Eye (tissue), 1 donor: ENCODE measurements around the gene HTR3A.
"Not testable (repeated sequence)": the region's sequence is repeated elsewhere in the genome, so short reads cannot be mapped to it uniquely, and the experiment has no call there.

Experiments
- DNase-seq: peaks from one replicate; pipeline ENCODE4 v3.0.0-alpha.2; 2015

HTR3A gene

DNA sequence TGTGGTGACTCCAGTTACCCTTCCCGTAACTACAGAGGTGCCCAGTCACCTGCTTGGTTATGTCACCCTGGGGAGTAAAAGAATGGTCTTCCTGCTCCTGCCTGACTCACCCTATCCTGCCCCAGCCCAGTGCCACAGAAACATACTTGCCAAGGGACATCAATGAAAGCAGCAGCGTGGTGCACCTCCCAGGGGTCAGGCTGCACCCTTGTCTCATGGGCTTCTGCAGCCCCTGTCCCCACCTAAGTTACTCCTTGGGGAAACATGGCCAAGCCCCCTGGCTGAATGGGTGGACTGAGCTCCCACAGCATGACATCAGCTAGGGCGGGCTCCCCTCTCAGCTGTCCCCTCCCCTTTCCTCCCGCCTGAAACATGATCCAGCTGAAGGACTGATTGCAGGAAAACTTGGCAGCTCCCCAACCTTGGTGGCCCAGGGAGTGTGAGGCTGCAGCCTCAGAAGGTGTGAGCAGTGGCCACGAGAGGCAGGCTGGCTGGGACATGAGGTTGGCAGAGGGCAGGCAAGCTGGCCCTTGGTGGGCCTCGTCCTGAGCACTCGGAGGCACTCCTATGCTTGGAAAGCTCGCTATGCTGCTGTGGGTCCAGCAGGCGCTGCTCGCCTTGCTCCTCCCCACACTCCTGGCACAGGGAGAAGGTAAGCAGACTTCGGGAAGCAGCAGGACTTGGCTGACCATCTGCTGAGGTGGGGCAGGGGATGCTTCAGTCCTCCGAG, at the start of gene HTR3A:
Gene HTR3A, plus strand, starts transcription at position 368 of the 730 bp plus-strand sequence. Its CDS starts 218 bp downstream, at position 586.
- DNase-seq, result peak; percentile 81

DNA sequence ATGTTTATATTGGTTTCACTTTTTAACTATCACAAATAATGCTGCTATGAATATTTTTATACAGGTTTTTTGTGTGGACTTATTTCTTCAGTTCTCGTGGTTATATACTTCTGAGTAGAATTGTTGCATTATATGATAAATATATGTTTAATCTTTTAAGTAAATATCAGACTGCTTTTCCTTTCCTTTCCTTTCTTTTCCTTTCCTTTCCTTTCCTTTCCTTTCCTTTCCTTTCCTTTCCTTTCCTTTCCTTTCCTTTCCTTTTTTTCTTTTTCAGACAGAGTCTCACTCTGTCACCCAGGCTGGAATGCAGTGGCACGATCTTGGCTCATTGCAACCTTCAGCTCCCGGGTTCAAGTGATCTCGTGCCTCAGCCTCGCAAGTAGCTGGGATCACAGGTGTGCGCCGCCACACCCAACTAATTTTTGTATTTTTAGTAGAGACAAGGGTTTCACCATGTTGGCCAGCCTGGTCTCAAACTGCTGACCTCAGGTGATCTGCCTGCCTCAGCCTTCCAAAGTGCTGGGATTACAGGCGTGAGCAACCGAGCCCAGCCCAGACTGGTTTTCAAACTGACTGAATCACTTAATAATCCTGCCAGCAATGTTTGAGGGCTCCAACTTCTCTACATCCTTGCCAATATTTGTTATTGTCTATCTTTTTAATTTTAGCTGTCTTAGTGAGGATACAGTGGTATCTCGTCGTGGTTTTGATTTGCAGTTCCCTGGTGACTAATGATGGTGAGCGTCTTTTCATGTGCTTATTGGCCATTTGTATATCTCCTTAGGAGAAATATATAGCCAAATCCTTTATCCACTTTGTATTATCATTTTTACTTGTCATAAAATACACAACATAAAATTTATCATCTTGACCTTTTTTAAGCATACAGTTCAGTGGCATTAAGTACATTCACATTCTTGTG, 48.4 kb upstream of the HTR3A start:
- DNase-seq, result no peak

DNA sequence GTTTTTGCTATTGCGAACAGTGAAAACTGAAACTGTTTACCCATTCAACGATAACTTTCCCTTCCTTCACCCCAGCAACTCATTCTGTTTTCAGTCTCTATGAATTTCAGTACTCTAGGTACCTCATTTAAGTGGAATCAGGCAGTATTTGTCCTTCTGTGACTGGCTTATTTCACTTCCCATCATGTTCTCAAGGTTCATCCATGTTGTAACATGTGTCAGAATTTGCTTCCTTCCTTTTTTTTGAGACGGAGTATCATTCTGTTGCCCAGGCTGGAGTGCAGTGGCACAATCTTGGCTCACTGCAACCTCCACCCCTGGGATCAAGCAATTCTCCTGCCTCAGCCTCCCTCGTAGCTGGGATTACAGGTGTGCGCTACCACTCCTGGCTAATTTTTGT, 46.6 kb upstream of the HTR3A start:
- no peak for DNase-seq

DNA sequence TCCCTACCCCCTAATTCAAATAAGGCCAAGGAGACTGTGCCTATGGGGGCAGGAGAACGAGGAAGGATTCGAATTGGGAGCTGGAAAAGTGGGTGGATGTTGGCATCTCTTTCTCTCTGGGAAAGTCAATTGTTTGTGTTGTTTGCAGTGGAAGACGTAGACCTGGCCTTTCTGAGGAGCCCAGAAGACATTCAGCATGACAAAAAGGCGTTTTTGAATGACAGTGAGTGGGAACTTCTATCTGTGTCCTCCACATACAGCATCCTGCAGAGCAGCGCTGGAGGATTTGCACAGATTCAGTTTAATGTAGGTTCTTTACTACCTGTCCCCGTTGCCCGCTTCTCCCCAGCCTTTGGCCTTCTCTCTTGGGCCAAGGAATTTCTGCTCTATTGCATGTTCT, 42.1 kb upstream of the HTR3A start:
- no peak for DNase-seq

DNA sequence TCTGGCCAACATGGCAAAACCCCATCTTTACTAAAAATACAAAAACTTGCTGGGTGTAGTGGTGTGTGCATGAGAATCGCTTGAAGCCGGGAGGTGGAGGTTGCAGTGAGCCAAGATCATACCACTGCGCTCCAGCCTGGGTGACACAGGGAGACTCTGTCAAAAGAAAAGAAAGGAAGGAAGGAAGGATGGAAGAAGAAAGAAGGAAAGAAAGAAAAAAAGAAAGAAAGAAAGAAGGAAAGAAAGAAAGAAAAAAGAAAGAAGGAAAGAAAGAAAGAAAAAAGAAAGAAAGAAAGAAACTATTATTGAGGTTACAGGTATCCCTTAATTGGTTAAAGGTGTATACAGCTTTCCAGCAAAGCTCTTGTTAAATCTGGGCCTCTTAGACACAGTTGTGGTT, 40.7 kb upstream of the HTR3A start:
- DNase-seq, result not testable (repeated sequence)

DNA sequence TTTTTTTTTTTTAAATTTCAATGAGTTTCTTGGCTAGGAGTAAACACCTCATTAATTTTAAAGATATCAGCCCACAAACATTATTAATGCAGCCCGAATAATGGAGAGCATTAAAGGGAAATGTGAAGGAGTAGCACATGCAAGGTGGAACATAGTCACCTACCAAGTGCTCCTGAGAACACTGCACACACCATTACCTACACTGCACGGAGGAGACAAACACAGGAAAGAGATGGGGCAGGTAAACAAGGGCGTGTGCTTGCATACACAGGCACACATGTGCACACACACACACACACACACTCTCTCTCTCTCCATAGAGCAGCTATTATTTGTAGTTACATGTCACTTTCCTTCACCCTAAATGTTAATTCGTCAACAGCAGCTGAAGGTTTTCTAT, 40.1 kb upstream of the HTR3A start:
- no peak for DNase-seq

DNA sequence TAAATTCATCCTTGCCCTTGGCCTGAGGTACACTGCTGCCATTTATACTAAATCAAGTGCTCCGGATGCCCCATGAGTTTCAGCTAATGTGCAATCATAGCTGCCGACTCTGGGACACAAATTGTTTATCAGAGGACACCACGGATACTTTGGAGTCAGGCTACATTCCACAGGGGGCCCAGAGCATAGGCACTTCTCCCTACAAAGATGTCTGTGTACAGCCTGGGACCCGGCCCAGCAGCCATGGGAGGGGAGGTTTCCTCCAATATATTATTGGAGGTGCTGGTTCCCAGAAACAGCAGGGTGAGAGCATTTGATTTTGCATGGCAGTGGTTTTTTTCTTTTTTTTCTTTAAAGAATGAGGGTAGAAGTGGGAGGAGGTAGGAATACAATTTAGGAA, 39.0 kb upstream of the HTR3A start:
- DNase-seq, result no peak

DNA sequence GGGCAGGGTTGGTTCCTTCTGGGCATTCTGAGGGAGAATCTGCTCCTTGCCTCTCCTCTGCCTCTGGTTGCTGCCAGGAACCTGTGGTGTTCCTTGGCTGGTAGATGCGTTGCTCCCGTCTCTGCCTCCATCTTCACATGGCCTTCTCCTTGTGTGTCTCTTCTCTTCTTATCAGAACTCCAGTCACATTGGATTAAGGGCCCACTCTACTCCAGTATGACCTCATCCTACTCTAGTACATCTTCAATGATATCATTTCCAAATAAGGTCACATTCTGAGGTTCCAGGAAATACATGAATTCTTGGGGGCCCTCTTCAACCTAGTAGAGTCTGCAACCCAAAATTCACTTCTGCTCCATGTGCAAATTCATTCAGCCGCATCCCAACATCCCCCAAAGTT, 37.0 kb upstream of the HTR3A start:
- DNase-seq, result no peak

DNA sequence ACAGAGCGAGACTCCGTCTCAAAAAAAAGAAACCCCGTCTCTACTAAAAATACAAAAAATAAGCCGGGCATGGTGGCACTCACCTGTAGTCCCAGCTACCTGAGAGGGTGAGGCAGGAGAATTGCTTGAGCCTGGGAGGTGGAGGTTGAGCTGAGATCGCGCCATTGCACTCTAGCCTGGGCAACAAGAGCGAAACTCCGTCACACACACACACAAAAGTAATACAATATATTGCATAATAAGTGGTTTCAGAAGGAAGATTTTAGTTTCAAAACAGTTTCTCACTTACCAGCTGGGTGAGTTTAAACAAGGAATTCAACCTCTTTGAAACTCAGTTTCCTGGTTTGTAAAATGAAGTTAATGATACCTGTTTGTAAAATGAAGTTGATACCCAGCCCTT, 32.7 kb upstream of the HTR3A start:
- no peak for DNase-seq

DNA sequence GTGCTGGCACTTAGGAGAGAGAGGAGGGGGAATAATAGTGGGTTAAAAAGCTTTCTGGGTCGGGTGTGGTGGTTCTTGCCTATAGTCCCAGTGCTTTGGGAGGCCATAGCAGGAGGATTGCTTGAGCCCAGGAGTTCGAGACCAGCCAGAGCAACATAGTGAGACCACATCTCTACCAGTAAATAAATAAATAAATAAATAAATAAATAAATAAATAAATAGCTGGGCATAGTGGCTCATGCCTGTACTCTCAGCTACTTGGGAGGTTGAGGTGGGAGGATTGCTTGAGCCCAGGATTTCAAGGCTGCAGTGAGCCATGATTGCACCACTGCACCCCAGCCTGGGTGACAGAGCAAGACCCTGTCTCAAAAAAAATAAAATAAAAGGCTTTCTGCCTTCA, 28.7 kb upstream of the HTR3A start:
- DNase-seq, result not testable (repeated sequence)

DNA sequence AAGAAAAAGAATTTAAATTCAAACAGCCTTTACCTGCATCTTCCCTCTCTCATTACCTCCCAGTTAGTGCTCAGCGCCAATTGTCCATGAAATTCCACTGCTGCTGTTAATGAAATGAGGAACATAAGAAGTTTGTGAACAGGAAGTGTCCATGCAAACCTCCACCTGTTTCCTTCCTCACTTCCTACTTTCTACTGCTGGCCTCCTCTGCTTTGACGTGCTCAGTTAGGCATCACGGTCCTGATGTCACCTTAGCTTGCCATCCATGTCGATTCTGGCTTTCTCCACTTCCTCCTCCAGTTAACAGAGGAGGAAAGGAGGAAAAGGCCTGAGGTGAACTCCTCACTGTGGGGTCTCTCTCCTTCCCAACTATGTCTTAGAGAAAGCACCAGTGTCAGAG, 26.9 kb upstream of the HTR3A start:
- no peak for DNase-seq

DNA sequence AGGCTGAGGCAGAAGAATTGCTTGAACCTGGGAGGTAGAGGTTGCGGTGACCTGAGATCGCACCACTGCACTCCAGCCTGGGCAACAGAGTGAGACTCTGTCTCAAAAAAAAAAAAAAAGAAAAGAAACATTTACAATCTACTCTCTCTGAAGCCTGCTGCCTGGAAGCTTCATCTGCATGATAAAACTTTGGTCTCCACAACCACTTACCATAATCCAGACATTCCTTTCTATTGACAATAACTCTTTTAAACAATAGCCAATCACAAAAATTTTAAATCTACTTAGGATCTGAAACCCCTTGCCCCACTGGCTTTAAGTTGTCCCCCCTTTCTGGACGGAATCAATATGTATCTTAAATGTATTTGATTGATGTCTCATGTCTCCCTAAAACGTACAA, 25.0 kb upstream of the HTR3A start:
- no peak for DNase-seq

DNA sequence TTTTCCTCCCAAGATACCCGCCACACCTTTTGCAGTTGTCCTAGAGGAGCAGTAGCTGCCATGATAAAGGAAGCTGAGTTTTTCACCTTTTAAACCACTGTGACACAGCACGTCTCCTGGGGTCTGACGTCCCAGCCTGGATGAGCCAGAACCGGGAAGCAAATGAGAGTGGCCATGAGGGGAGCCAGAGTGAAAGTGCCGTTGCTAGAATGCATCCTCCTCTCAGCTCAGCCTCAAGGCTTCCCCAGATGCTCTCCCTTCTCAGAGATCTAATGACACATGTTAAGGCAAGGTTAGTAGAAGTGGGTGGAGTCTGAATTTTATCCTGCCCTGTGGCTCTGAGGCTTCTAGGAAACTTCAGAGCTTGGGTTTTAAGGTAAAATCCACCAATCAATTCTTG, 23.4 kb upstream of the HTR3A start:
- peak; percentile 33 for DNase-seq

DNA sequence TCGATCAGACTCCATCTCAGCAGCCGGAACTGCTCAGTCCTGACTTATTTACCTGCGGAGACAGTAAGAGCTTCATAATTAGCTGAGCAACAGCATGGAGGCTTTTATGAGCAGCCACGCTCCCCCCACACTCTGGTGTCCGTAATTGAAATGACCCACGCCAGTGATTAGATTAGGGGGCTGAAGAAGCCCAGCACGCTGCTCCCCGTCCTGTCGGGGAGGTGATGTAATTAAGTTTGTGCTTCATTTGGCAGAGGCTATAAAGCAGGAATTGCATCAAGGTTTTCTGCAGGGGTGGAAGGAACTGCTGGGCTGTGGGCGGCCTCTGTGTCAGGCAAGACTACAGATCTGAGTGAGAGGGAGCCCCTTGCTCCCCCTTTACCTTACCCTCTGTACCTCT, 22.8 kb upstream of the HTR3A start:
- peak; percentile 27 for DNase-seq

DNA sequence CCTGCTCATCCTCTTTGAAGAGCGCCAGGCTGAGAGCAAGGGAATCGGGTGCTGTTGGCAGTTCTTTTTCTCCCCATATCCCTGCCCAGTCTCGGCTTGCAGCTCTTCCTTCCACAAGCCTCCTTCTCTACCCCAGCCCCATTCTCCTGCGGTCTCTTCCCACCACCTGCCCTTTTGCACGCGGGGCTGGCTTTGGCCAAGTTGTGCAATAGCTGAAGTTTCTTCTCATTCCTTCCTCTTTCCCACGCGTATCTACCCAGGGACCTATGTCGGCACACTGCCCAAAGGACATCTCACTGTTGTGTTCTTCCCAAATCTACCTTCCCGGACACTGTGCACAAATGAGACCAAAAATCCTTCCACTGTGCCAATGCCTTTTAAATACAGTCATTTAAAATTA, 22.3 kb upstream of the HTR3A start:
- no peak for DNase-seq

DNA sequence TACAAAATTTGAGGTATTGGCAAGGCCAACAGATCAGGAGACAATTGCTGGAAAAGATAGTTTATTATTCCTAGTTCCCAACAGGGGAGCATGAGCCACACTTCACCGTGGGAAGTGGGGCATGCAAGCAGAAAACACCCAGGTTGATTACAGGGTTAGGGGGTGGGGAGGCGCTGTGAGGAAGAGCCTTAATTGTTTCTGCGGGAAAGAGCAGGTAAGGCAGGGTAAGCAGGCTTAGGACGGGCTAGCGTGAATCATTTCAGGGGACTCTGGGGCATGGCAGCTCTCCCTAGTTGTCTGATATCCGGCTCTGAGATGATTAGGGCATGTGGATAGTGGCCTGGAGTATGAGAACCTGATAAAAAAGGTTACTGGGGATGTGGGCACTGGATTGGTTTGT, 20.7 kb upstream of the HTR3A start:
- no peak for DNase-seq

DNA sequence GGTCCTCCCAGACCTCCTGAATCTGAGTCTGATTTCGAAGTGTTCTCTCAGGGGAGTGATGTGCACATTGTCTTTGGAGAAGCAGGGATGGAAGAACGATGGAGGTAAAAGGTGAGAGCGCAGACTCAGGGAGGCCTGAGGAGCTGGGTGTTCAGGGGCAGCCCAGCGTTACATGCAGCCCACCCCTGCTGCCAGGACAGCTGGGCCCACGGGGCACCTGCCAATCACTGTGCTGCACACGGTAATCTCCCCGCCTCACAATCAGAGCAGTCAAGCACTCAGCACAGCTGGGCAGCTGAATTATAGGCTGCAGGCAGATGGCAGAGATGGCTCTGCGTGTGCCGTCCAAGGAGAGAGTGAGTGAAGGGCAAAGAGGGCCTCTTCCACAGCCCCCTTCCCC, 17.9 kb upstream of the HTR3A start:
- peak; percentile 63 for DNase-seq

DNA sequence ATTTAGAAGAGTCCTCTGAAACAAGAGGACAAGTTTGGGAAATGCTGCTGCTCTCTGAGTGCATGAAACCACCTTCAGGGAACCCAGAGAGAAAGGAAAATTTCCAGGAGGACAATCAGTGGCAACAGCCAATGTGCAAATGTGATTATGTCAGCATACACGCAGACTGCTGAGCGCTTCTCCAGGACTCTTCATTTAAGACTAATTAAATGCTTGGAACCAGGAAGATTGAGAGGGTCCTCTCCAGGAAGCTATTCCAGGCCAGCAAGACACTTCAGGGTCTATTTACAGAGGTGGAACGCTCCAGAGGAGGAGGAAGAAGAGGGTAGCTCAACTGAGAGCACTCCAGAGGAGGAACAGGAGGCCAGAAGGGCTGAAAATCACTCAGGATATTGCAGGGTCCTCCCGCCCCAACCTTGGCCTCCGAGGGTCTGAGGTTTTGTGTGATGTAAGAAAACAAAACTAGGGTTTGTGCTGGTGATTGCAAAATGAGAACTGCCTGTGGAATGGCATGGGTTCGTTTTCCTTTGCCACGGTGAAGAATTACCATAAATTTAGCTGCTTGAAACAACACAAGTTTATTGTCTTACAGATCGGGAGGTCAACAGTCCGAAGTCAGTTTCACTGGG, 14.1 kb upstream of the HTR3A start:
- DNase-seq, result no peak

DNA sequence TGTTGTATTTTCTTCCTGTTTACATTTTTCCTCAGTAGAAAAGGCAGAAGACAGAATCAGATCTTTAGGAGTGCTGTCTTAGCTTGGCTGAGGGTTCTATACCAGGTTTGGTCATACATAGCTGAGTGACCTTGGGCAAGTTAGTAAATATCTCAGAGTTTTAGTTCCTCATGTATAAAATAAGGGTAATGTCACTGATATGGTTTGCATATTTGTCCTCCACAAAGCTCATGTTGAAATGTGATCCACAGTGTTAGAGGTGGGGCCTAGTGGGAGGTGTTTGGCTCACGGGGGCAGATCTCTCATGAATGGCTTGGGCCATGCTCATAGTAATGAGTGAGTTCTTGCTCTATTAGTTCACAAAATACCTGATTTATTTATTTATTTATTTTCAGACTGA, 7.5 kb upstream of the HTR3A start:
- no peak for DNase-seq

DNA sequence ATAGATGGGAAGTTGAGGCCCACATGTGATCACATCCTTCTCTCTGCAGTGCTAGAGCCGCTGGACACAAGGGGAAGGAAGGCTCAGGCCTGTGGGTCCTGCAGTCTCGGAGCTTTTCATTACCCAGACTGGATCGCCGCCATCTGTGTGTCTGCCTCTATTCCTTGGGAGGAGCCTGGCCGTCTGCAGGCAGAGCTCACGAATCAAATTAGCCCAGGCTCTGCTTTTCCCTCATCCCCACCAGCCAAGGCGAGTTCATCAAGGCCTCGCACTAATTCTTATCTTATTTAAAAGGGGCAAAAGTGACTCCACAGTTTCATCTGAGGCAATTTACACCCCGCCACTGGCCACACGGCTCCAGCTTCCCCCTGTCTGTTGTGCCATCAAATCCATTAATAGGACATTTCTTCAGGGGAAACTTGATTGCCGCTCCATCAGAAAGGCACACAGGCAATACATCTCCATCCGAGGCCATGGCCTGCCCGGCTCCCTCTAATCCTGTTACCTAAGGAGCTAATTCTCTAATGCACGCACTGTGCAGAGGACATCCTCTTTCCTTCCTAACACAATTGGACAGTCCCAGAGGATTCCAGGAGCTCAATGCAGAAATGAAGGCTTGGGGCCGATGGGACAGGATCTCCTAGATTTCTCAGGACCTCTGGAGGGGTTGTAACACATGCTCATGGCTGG, 3.3 kb upstream of the HTR3A start:
- DNase-seq, result no peak

DNA sequence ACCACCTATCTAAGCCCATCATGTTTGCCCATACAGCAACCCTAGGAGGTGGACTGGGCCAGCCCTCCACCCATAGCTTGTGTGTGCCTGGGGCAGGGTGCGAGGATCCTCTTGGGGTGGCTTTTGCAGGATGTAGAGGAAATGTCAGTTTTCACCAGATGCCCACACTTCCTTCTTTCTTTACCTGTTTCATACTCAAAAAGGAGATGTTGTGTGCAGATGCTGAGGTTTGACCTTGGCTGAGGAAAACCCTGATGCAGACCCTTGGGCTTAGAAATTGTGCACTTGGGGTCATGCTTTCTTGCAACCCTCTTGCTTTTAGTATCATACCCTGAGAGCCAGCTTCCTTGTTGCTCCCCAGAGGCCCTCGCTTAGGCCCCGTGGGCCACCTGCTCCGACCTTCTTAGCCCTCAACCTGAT, 2.2 kb downstream of the HTR3A start:
- DNase-seq, result no peak

DNA sequence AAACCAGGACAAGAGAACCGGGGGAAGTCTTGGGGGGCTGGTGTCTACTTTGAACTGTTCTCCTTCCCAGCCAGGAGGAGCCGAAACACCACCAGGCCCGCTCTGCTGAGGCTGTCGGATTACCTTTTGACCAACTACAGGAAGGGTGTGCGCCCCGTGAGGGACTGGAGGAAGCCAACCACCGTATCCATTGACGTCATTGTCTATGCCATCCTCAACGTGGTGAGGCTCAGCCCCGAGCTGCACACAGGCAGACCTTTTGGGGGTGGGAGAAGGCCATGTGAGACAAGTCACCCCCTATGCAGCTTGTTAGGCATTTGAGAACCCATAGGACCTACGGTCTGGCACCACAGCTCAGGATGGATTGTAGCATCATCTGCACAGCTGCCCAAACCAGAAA, 2.8 kb downstream of the HTR3A start:
- no peak for DNase-seq

DNA sequence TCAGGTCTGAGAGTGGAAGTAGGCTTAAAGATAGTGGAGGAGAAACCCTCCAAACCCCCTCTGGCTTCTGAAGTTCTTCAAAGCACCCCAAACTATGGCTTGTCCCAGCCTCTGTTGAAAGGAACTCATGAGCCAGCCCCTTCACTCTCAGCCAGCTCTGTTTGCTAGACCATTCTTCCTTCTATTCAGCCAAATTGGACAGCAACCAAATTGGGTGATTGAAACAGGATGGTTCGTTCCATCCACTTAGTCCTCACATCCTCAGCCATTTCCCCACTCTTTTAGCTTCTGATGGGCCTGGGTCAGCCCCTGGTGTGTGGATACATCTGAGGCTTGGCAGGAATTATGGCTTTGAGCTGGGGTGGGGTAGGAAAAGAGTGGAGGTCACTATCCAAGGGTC, 4.5 kb downstream of the HTR3A start:
- DNase-seq, result peak; percentile 19
